Right forelimb (tissue), 1 donor: ENCODE measurements around the gene GPR146.
"Not testable (repeated sequence)": the region's sequence is repeated elsewhere in the genome, so short reads cannot be mapped to it uniquely, and the experiment has no call there.

Experiments
- DNase-seq: peaks from one replicate; pipeline ENCODE4 v3.0.0-alpha.2; 2018

GPR146 gene

GRCh38 chr7:1060315-1061072 lies 16.1 kb downstream of the GPR146 start:
- DNase-seq: no peak

GRCh38 chr7:1061180-1061579 lies 16.8 kb downstream of the GPR146 start:
- no peak for DNase-seq

GRCh38 chr7:1062296-1063294 lies 18.2 kb downstream of the GPR146 start:
- DNase-seq: no peak

GRCh38 chr7:1063361-1063760 lies 19.0 kb downstream of the GPR146 start:
- no peak for DNase-seq

GRCh38 chr7:1064581-1064980 lies 20.2 kb downstream of the GPR146 start:
- DNase-seq: no peak

GRCh38 chr7:1065263-1065584 lies 20.9 kb downstream of the GPR146 start:
- DNase-seq: no peak

- peak; percentile 87 for DNase-seq
Observed at GRCh38 chr7:1065585-1066241, 21.4 kb downstream of the GPR146 start.

GRCh38 chr7:1066242-1066588 lies 21.9 kb downstream of the GPR146 start:
- DNase-seq: no peak

- no peak for DNase-seq
Observed at GRCh38 chr7:1068013-1068412, 23.7 kb downstream of the GPR146 start.

GRCh38 chr7:1068619-1069018 lies 24.3 kb downstream of the GPR146 start:
- DNase-seq: no peak

GRCh38 chr7:1070544-1071011 lies 26.2 kb downstream of the GPR146 start:
- DNase-seq: no peak

GRCh38 chr7:1071731-1072254 lies 27.4 kb downstream of the GPR146 start:
- DNase-seq: no peak

GRCh38 chr7:1073142-1073977 lies 29.0 kb downstream of the GPR146 start:
- DNase-seq: no peak

- DNase-seq: not testable (repeated sequence)
Observed at GRCh38 chr7:1074018-1074417, 29.7 kb downstream of the GPR146 start.

GRCh38 chr7:1074593-1075431 lies 30.5 kb downstream of the GPR146 start:
- no peak for DNase-seq

- no peak for DNase-seq
Observed at GRCh38 chr7:1076184-1077072, 32.1 kb downstream of the GPR146 start.

- no peak for DNase-seq
Observed at GRCh38 chr7:1078519-1078918, 34.2 kb downstream of the GPR146 start.

GRCh38 chr7:1078985-1079384 lies 34.6 kb downstream of the GPR146 start:
- no peak for DNase-seq

- DNase-seq: no peak
Observed at GRCh38 chr7:1079546-1079945, 35.2 kb downstream of the GPR146 start.

- no peak for DNase-seq
Observed at GRCh38 chr7:1080252-1080920, 36.0 kb downstream of the GPR146 start.
